Lung (tissue), 12 donors: ENCODE measurements around the gene IDI1. TPM values are rescaled to one million over a fixed set of nuclear protein-coding genes. Genes with fewer than 3 reads are reported as not detected.

ENCODE experiments used
- ATAC-seq: fragments of 200-7000 bp; cut with Tn5 transposase; one replicate; pipeline ENCODE4 v1.9.1; 2020; ENCODE audit warnings: moderate number of reproducible peaks; ENCODE audit not compliant: insufficient read depth, low FRiP score
- DNase-seq, 3 donors: peaks; one replicate each; pipeline ENCODE4 v3.0.0-alpha.2; 2013 to 2017
- H3K27ac ChIP-seq, 2 donors: one replicate each; pipeline ENCODE4 v1.5.1; 2013; ENCODE audit warnings: mild to moderate bottlenecking in 2 of 2, moderate library complexity in 2 of 2, control low read depth in 1 of 2, inconsistent platforms in 1 of 2, low read depth in 1 of 2, low read length in 1 of 2
- H3K27me3 ChIP-seq, 3 donors: one replicate each; pipeline ENCODE4 v1.5.1; 2013; ENCODE audit warnings: low read length in 2 of 3; ENCODE audit not compliant: control insufficient read depth in 3 of 3, insufficient read depth in 3 of 3
- H3K36me3 ChIP-seq, 4 donors: one replicate each; pipeline ENCODE4 v1.5.1; 2013; ENCODE audit warnings: low read length in 4 of 4, mild to moderate bottlenecking in 1 of 4, moderate library complexity in 1 of 4; ENCODE audit not compliant: control insufficient read depth in 4 of 4, insufficient read depth in 4 of 4
- H3K4me1 ChIP-seq, 5 donors: one replicate each; pipeline ENCODE4 v1.5.1; 2013; ENCODE audit warnings: low read length in 5 of 5, mild to moderate bottlenecking in 2 of 5, moderate library complexity in 1 of 5; ENCODE audit not compliant: control insufficient read depth in 5 of 5, insufficient read depth in 5 of 5
- H3K4me3 ChIP-seq: one replicate; pipeline ENCODE4 v1.5.1; 2013; ENCODE audit warnings: mild to moderate bottlenecking, control low read depth, moderate library complexity
- H3K9ac ChIP-seq, 2 donors: one replicate each; pipeline ENCODE4 v1.5.1; 2013; ENCODE audit warnings: low read length in 2 of 2, control low read depth in 1 of 2; ENCODE audit not compliant: insufficient read depth in 1 of 2
- H3K9me3 ChIP-seq, 4 donors: one replicate each; pipeline ENCODE4 v1.5.1; 2013; ENCODE audit warnings: low read length in 3 of 4, mild to moderate bottlenecking in 1 of 4, moderate library complexity in 1 of 4; ENCODE audit not compliant: control insufficient read depth in 4 of 4, insufficient read depth in 3 of 4
- WGBS, 2 donors: extraction: QIAGEN DNeasy Blood & Tissue Kit; methylation state at CpG; one replicate each; pipeline ENCODE4 v1.1.7; 2013; 5-methylcytosine and 5-hydroxymethylcytosine counted together
- polyA plus RNA-seq, 2 donors: library from polyadenylated mRNA; stranded (reverse); fragments of 200-250 nt; gene quantifications; one replicate each; pipeline ENCODE4 v1.2.1, GENCODE V29; 2013
- total RNA-seq, 2 donors: library from RNA; depleted of rRNA in 1 of 2; stranded (reverse); fragments of >200 nt in 1 of 2; gene quantifications; one replicate each; pipeline ENCODE4 v1.2.1, GENCODE V29; 2014 to 2021
- TF ChIP-seq, protein P1 (sequence below): IDR thresholded peaks from 2 replicates; pipeline ENCODE4 v1.5.1; 2012; ENCODE audit warnings: mild to moderate bottlenecking; ENCODE audit errors: control extremely low read depth, extremely low read depth
- donor health status: control.
- donor health status: control.
- donor health status: Bipolar disorder and iron deficiency.
- donor health status: healthy.
- donor health status: DM: yes; HTN: yes; CAD: no.

IDI1 gene
- total and polyA plus RNA-seq, 4 donors: 44.4 to 173 (median 91.4) TPM

GRCh38 chr10:1095498-1095897 lies 46.6 kb upstream of the IDI1 start:
- TF ChIP-seq, protein P1, sequence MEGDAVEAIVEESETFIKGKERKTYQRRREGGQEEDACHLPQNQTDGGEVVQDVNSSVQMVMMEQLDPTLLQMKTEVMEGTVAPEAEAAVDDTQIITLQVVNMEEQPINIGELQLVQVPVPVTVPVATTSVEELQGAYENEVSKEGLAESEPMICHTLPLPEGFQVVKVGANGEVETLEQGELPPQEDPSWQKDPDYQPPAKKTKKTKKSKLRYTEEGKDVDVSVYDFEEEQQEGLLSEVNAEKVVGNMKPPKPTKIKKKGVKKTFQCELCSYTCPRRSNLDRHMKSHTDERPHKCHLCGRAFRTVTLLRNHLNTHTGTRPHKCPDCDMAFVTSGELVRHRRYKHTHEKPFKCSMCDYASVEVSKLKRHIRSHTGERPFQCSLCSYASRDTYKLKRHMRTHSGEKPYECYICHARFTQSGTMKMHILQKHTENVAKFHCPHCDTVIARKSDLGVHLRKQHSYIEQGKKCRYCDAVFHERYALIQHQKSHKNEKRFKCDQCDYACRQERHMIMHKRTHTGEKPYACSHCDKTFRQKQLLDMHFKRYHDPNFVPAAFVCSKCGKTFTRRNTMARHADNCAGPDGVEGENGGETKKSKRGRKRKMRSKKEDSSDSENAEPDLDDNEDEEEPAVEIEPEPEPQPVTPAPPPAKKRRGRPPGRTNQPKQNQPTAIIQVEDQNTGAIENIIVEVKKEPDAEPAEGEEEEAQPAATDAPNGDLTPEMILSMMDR: no peak
- no peak for ATAC-seq
- Histone ChIP-seq H3K9me3 (no peaks in the 10 kb centered on the region), H3K36me3 (peaks cover 2 to 51% (median 21%) of the 10 kb centered on the region in 4 donors), H3K9ac (no peak overlapping the region), H3K4me3 (no peak overlapping the region), H3K27ac (no peak overlapping the region), H3K27me3 (no peaks in the 10 kb centered on the region), H3K4me1 (no peaks in the 10 kb centered on the region)
- DNase-seq: no peak
- 91 to 96% methylated on average over 12 of the region's 12 CpGs for WGBS, 2 donors

DNA sequence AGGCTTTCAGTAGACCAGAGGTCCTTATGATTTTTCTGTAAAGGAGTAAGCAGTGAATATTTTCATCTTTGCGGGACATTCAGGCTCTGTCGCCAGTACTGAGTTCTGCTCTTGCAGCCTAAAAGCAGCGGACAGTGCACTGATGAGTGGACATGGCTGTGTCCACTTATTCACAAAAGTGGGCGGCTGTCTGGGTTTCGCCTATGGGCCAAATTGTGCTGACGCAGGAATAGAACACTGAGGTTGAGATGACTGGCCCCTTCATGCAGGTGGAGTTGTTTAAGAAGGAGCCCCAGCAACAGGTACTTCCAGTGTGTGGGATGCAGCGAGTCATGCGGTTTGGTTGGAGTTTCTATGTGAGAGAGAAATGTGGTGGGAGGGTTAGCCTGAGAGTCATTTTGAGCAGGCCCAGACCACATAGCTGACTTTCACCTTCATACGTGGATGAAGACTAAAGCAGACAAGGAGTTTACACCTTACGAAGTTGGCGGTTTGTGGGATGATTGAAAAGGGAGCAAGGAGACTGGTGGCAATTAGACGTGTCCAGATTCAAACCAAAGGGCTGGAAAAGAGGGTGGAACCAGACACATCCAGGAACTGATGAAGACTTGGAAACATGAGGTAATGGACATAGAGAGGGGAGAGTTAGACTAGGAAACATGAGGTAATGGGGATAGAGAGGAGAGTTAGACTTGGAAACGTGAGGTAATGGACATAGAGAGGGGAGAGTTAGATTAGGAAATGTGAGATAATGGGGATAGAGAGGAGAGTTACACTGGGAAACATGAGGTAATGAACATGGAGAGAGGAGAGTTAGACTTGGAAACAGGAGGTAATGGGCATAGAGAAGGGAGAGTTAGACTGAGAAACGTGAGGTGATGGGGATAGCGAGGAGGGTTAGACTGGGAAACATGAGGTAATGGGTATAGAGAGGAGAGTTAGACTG lies 45.5 kb upstream of the IDI1 start:
- H3K27me3 ChIP-seq: no peaks in the 10 kb centered on the region
- H3K27ac ChIP-seq: no peak overlapping the region
- no peak overlapping the region for H3K9ac ChIP-seq
- 94 to 97% methylated on average over 15 of the region's 15 CpGs for WGBS, 2 donors
- no peak overlapping the region for H3K4me3 ChIP-seq
- DNase-seq (no peak), ATAC-seq (no peak)
- TF ChIP-seq, protein P1: no peak
- H3K4me1 ChIP-seq: no peaks in the 10 kb centered on the region
- H3K9me3 ChIP-seq: no peaks in the 10 kb centered on the region
- peaks cover 3 to 58% (median 23%) of the 10 kb centered on the region in 4 donors for H3K36me3 ChIP-seq

DNA sequence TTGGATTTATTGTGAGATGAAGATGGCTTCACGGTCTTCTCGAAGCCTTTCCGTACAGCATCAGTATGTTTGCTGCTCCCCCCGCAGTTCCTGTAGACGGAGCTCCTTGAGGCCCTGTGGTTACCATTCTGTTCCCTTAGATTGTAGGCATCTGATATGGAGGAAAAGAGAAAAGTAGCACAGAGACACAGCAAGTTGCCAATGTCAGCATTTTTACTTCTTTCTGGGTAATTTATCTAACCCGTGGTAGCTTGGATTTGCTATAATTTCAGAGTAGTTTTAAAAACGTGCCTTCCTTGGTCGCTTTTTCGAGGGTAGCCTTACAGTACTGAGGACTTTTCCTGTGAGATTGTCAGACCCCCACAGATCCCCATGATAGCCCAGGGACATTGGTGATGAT lies 44.8 kb upstream of the IDI1 start:
- Histone ChIP-seq H3K4me1 (no peaks in the 10 kb centered on the region), H3K9me3 (no peaks in the 10 kb centered on the region), H3K27ac (no peak overlapping the region), H3K36me3 (peaks cover 7 to 64% (median 20%) of the 10 kb centered on the region in 4 donors), H3K27me3 (no peaks in the 10 kb centered on the region), H3K9ac (no peak overlapping the region), H3K4me3 (no peak overlapping the region)
- ATAC-seq (no peak), DNase-seq (no peak)
- TF ChIP-seq, protein P1: no peak
- WGBS, 2 donors: 97 to 98% methylated on average over 9 of the region's 9 CpGs
